ENCODE measurements around the gene FOXO4.

Gene FOXO4

DNA sequence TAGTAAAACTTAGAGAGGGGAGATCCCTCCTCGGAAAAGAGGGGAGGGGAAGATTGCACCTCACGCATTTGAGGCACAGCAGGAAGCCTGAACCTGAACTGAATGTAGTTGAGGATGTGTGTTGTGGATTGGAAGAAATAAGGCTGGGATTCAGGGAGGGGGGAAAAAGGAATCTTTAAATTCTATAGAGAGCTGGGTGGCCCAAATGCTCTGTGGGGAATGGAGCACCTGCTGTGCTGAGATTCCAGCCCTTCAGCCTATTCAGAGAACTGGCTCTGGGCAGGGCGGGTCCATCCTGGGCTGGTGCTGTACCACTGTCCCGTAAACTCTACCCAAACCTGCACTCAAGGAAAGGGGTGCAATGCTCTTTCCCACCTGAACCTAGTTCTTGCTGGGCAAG is 4.1 kb downstream of the FOXO4 start:
- no peak for DNase-seq (ENCODE audit: low read depth in 2 of 2)

- DNase-seq (ENCODE audit: low read depth in 2 of 2): no peak
Measured at GRCh38 chrX:71100581-71101505, 5.2 kb downstream of the FOXO4 start.

GRCh38 chrX:71102292-71102691 is 6.6 kb downstream of the FOXO4 start:
- DNase-seq (ENCODE audit: low read depth in 2 of 2): no peak

DNA sequence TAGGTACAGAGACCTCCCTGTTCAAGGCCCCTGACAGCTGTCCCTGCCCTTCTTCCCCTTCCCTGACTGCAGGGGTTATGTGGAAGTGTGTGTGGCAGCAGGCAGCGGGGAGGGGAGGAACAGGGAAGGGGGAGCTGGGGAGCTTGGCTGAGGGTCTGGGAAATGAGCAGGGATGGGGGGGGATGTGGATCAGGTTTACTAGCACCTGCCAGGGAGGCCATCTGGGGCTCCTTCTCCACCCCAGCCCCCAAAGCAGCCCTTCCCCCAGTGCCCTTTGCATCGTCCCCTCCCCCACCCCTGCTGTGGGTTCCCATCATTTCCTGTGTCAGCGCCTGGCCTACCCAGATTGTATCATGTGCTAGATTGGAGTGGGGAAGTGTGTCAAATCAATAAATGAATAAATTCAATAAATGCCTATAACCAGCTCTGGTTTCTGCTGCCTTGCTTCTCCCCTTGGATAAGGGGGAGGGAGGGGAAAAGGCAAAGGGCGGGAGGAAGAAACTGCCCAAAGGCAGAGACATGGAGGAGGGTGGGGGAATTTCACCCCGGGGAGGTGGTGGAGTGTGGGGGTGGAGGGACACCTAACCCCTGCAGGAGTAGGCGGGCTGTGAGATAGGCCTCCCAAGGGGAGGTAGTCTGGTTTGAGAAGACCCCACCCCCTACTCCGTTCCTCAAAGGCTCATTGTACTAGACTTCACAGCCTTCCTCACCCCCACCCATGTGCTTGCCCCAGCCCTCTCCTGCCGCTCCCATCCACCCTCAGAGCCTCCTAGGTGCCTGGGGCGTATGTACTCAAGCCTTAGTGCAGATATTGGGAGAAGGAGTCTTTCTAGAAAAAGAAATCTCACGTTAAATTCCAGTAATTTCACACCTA is 7.7 kb downstream of the FOXO4 start:
- peak in 1 of 2 donors; percentile 47 for DNase-seq (ENCODE audit: low read depth in 2 of 2)

DNA sequence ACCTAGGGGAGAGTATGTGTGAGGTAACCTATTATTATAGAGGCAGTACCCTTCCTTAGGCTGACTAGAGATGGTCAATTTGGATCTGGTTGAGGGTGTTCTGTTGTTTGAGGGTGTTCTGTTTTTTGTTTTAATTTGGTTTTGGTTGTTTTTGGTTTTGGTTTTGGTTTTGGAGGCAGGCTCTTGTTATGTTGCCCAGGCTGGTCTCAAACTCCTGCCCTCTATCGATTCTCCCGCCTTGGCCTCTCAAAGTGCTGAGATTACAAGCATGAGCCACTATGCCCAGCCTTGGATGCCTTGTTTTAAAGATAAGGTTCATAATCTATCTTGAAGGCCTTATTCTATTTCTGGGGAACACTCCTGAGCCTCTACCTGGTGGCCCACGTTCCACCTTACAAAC is 10.0 kb downstream of the FOXO4 start:
- no peak for DNase-seq (ENCODE audit: low read depth in 2 of 2)

DNA sequence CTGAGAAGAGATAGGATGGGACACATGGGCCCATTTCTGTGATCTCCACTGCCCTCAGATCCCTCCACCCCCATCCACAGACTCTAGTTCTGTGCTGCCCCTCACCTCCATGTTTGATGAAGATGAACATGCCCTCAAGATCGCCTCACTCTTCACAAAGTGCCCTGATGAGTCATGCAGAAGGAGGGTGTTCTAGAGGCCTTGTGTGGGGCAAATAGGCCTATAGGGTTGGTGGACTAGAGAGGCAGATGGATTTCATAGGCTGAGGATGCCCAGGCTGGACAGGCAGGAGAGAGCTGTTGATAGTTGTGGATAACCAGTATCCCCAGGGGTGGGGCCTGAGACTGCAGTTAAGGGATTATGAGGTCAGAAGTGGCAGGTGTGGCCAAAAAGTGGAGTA is 10.8 kb downstream of the FOXO4 start, which contains the start of gene CXorf65:
CXorf65 (minus strand) TSS at position 314 of the 400 bp plus-strand sequence; CDS start at position 130, 184 bp downstream.
- DNase-seq (ENCODE audit: low read depth in 2 of 2): no peak

DNA sequence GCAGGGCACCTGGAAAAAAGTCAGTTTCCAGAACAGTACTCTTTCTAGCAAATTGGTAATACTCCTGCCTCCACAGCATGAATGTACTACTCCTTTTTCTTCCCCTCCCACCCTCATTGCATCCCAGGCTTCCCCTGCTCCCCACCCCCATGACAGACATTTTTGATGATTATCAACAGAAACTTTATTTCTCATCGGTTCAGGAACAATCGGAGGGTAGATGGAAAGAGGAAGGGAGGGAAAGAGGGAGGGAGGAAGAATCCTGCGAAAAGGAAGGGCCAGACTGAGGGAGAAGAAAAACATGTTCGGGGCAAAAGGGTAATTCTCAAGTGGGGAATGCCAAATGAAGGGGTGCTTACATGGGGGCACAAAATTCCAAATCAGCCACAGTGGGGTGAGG is 11.6 kb downstream of the FOXO4 start:
- no peak for DNase-seq (ENCODE audit: low read depth in 2 of 2)

GRCh38 chrX:71107762-71108360 is 12.2 kb downstream of the FOXO4 start:
- no peak for DNase-seq (ENCODE audit: low read depth in 2 of 2)

DNA sequence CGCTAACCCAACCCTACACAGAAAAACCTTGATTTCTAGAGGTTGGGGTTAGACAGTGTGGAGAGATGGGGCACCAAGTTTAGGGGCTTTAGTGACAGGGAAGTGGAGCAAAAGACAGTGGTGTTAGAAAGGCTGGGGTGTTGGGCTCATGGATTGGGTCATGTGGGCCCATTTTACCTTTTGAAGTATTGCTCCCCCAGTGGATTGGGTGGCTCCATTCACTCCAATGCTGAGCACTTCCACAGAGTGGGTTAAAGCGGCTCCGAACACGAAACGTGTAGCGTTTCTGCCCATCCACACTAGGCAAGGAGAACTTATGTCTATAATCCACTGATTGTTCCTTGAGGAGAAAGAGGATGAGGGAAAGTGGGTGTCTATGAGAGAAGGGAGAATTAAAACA is 13.4 kb downstream of the FOXO4 start:
- no peak for DNase-seq (ENCODE audit: low read depth in 2 of 2)

DNA sequence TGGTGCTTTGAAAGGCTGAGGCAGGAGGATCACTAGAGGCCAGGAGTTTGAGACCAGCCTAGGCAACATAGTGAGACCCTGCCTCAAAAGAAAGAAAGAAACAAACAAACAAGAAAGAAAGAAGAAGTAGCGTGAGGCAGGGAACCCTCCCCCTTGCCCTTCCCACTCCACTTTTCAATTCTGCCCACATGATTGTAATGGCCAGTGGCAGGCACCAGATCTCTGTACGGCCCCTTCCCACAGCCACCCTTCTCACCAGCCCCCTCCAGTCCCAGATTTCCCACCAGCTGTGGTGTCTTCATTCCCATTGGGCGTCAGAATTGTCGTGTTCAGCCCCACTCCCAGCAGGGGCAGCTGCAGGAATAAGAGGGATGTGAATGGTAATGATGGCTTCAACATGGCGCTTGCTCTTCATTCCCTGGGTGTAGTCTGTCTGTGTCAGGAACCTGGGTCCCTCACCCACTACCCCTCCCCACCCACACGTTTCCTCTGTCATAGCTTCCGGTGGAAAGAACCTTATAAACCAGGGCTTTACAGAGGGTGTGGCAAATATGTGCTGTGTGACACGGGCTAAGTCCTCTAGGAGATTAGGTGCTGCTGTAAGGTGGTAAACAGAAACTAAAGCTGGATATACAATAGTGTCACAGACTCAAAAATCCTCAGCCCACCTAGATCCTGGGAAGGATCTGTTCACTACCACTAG is 15.6 kb downstream of the FOXO4 start, which contains the start of gene IL2RG:
IL2RG (minus strand) TSS at position 437 of the 703 bp plus-strand sequence; CDS start at position 399, 38 bp downstream.
- DNase-seq (ENCODE audit: low read depth in 2 of 2): peak; percentile 51 to 65

- no peak for DNase-seq (ENCODE audit: low read depth in 2 of 2)
Measured at GRCh38 chrX:71111921-71112431, 16.3 kb downstream of the FOXO4 start.

GRCh38 chrX:71117358-71117757 is 21.7 kb downstream of the FOXO4 start:
- no peak for DNase-seq (ENCODE audit: low read depth in 2 of 2)

- DNase-seq (ENCODE audit: low read depth in 2 of 2): peak; percentile 74 to 78
Measured at GRCh38 chrX:71118032-71118984, 22.7 kb downstream of the FOXO4 start, which contains the start of gene MED12. MED12 (plus strand) TSS chrX:71118596; CDS start chrX:71118755, 159 bp downstream.

GRCh38 chrX:71118985-71119535 is 23.4 kb downstream of the FOXO4 start:
- no peak for DNase-seq (ENCODE audit: low read depth in 2 of 2)

DNA sequence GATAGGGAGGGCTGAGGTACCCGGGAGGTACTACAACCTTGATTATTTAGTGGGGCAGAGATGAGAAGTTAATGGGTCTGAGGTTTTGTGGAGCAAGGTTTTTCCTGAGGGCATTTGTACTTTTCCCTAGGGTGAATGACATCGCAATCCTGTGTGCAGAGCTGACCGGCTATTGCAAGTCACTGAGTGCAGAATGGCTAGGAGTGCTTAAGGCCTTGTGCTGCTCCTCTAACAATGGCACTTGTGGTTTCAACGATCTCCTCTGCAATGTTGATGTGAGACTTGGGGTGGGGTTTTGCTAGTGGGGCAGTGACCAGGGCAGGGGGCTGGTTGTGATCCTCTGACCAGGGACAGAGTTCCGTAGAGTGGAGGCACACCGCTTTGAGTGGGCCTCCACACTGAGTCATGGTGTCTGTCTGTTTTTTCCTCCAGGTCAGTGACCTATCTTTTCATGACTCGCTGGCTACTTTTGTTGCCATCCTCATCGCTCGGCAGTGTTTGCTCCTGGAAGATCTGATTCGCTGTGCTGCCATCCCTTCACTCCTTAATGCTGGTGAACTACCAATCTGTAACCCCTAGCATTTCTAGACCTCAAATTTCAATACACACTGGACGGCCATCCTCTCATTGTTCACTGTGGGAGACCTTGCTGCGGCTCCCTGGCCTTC is 32.6 kb downstream of the FOXO4 start:
- no peak for DNase-seq (ENCODE audit: low read depth in 2 of 2)

DNA sequence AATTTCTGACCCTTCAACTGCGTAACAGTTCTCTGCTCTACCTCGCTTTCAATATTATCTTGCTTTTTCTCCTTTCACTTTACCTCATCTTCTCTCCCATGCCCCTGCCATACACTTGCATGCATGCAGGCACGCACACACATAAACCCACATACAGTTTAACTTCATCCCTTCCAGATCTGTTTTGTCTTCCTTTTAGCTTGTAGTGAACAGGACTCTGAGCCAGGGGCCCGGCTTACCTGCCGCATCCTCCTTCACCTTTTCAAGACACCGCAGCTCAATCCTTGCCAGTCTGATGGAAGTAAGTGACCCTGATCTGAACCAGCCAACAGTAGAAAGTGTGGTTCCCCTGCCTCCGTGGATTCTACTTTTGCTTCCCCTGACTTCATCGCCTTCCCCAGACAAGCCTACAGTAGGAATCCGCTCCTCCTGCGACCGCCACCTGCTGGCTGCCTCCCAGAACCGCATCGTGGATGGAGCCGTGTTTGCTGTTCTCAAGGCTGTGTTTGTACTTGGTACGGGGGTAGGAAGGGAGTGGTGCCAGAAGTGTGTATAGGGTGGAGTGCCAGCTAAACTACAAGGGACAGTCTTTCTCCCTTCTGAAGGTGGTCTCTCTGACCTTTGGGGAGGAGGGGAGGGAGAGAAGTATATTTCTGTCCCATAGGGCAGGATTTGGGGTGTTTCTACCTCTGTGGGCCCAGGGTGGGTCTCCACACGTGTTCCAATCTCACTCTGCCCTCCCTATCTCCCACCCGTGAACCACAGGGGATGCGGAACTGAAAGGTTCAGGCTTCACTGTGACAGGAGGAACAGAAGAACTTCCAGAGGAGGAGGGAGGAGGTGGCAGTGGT is 33.5 kb downstream of the FOXO4 start:
- peak; percentile 33 to 37 for DNase-seq (ENCODE audit: low read depth in 2 of 2)

- no peak for DNase-seq (ENCODE audit: low read depth in 2 of 2)
Measured at GRCh38 chrX:71131510-71131909, 35.9 kb downstream of the FOXO4 start.

DNA sequence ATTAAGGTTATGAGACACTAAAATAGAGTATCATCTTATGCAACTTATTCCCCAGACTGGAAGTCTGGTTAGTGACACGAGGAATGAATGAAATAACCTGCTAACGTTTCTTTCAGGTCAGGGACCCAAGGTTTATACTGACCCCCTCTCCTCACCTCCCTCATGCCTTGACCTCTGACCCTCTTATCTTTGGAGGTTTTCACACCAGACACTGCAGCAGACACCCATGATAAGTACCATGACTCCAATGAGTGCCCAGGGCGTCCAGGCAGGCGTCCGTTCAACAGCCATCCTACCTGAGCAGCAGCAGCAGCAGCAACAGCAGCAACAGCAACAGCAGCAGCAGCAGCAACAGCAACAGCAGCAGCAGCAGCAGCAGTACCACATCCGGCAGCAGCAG is 44.8 kb downstream of the FOXO4 start:
- DNase-seq (ENCODE audit: low read depth in 2 of 2): no peak

Data from stimulated activated CD8-positive, alpha-beta memory T cell treated with anti-CD3 and anti-CD28 coated beads, Interleukin-15, amount 100 ng/mL, for 48 hours (primary cell).